Effector memory CD8-positive, alpha-beta T cell (primary cell): Measurements from ENCODE around the gene CCDC102B.

Source experiments
- ATAC-seq: fragments of 150-1000 bp; cut with Tn5 transposase; replicated peaks from 2 replicates; pipeline ENCODE4 v1.10.0; 2021; ENCODE audit warnings: mild to moderate bottlenecking, moderate library complexity
- DNase-seq, 3 experiments: peaks; one replicate each; pipeline ENCODE4 v3.0.0; 2021
- H3K27ac Mint-ChIP-seq, 2 donors: one replicate each; pipeline ENCODE4 v1.8.0; 2022; ENCODE audit warnings: mild to moderate bottlenecking in 2 of 2, mixed read lengths in 2 of 2, moderate library complexity in 2 of 2
- H3K27me3 Mint-ChIP-seq, 2 donors: one replicate each; pipeline ENCODE4 v1.8.0; 2022; ENCODE audit warnings: mixed read lengths in 2 of 2
- H3K36me3 Mint-ChIP-seq: one replicate; pipeline ENCODE4 v1.8.0; 2022; ENCODE audit warnings: mild to moderate bottlenecking, moderate library complexity, mixed read lengths; ENCODE audit not compliant: insufficient read depth
- H3K4me1 Mint-ChIP-seq, 2 donors: one replicate each; pipeline ENCODE4 v1.8.0; 2022; ENCODE audit warnings: low read depth in 2 of 2, mixed read lengths in 2 of 2
- H3K4me3 Mint-ChIP-seq, 2 donors: one replicate each; pipeline ENCODE4 v1.8.0; 2022; ENCODE audit warnings: mild to moderate bottlenecking in 2 of 2, mixed read lengths in 2 of 2, moderate library complexity in 2 of 2
- H3K9me3 Mint-ChIP-seq, 2 donors: one replicate each; pipeline ENCODE4 v1.8.0; 2022; ENCODE audit warnings: mixed read lengths in 2 of 2

CCDC102B gene

GRCh38 chr18:68887410-68887809 is 89.5 kb downstream of the CCDC102B start:
- no peaks in the 10 kb centered on the region for H3K9me3 Mint-ChIP-seq
- no peak overlapping the region for H3K27ac Mint-ChIP-seq
- no peak for ATAC-seq
- no peak overlapping the region for H3K4me3 Mint-ChIP-seq
- DNase-seq: no peak
- no peaks in the 10 kb centered on the region for H3K36me3 Mint-ChIP-seq
- H3K27me3 Mint-ChIP-seq: no peaks in the 10 kb centered on the region
- no peaks in the 10 kb centered on the region for H3K4me1 Mint-ChIP-seq

GRCh38 chr18:68893354-68893753 is 95.5 kb downstream of the CCDC102B start:
- H3K9me3 Mint-ChIP-seq: no peaks in the 10 kb centered on the region
- DNase-seq: no peak
- no peak for ATAC-seq
- no peak overlapping the region for H3K27ac Mint-ChIP-seq
- H3K27me3 Mint-ChIP-seq: no peaks in the 10 kb centered on the region
- H3K36me3 Mint-ChIP-seq: no peaks in the 10 kb centered on the region
- no peak overlapping the region for H3K4me3 Mint-ChIP-seq
- no peaks in the 10 kb centered on the region for H3K4me1 Mint-ChIP-seq

- no peaks in the 10 kb centered on the region for H3K9me3 Mint-ChIP-seq
- no peaks in the 10 kb centered on the region for H3K4me1 Mint-ChIP-seq
- no peak overlapping the region for H3K27ac Mint-ChIP-seq
- H3K36me3 Mint-ChIP-seq: no peaks in the 10 kb centered on the region
- H3K27me3 Mint-ChIP-seq: no peaks in the 10 kb centered on the region
- no peak overlapping the region for H3K4me3 Mint-ChIP-seq
- DNase-seq: no peak
- ATAC-seq: no peak
Measured at GRCh38 chr18:68897286-68897685, 99.4 kb downstream of the CCDC102B start.

- no peaks in the 10 kb centered on the region for H3K27me3 Mint-ChIP-seq
- DNase-seq (no peak), ATAC-seq (no peak)
- no peak overlapping the region for H3K4me3 Mint-ChIP-seq
- H3K36me3 Mint-ChIP-seq: peaks cover 3% of the 10 kb centered on the region
- H3K4me1 Mint-ChIP-seq: no peaks in the 10 kb centered on the region
- no peak overlapping the region for H3K27ac Mint-ChIP-seq
- peaks cover 0 to 7% of the 10 kb centered on the region in 2 donors for H3K9me3 Mint-ChIP-seq
Measured at GRCh38 chr18:68909579-68909978, 111.7 kb downstream of the CCDC102B start.

GRCh38 chr18:68915061-68915460 is 117.2 kb downstream of the CCDC102B start:
- no peak for DNase-seq
- Mint-ChIP-seq H3K27ac (no peak overlapping the region), H3K9me3 (peaks cover 0 to 7% of the 10 kb centered on the region in 2 donors), H3K4me3 (no peak overlapping the region), H3K36me3 (no peaks in the 10 kb centered on the region), H3K4me1 (no peaks in the 10 kb centered on the region), H3K27me3 (no peaks in the 10 kb centered on the region)
- no peak for ATAC-seq

GRCh38 chr18:68916734-68917133 is 118.9 kb downstream of the CCDC102B start:
- H3K36me3 Mint-ChIP-seq: no peaks in the 10 kb centered on the region
- no peaks in the 10 kb centered on the region for H3K27me3 Mint-ChIP-seq
- no peaks in the 10 kb centered on the region for H3K9me3 Mint-ChIP-seq
- DNase-seq (no peak), ATAC-seq (no peak)
- H3K4me3 Mint-ChIP-seq: no peak overlapping the region
- H3K27ac Mint-ChIP-seq: no peak overlapping the region
- no peaks in the 10 kb centered on the region for H3K4me1 Mint-ChIP-seq

- H3K36me3 Mint-ChIP-seq: no peaks in the 10 kb centered on the region
Measured at GRCh38 chr18:68918216-68918615, 120.3 kb downstream of the CCDC102B start.

GRCh38 chr18:68919900-68920299 is 122.0 kb downstream of the CCDC102B start:
- Mint-ChIP-seq H3K9me3 (no peaks in the 10 kb centered on the region), H3K27ac (no peak overlapping the region), H3K27me3 (no peaks in the 10 kb centered on the region), H3K4me3 (no peak overlapping the region), H3K4me1 (no peaks in the 10 kb centered on the region), H3K36me3 (no peaks in the 10 kb centered on the region)
- ATAC-seq (no peak), DNase-seq (no peak)

More at GRCh38 chr18:68918216-68918615, 120.3 kb downstream of the CCDC102B start:
- no peak overlapping the region for H3K4me3 Mint-ChIP-seq
- no peaks in the 10 kb centered on the region for H3K9me3 Mint-ChIP-seq
- ATAC-seq: no peak
- H3K4me1 Mint-ChIP-seq: no peaks in the 10 kb centered on the region
- no peak for DNase-seq
- H3K27me3 Mint-ChIP-seq: no peaks in the 10 kb centered on the region
- H3K27ac Mint-ChIP-seq: no peak overlapping the region

- Mint-ChIP-seq H3K36me3 (no peaks in the 10 kb centered on the region), H3K4me1 (no peaks in the 10 kb centered on the region), H3K9me3 (no peaks in the 10 kb centered on the region), H3K4me3 (no peak overlapping the region), H3K27ac (no peak overlapping the region), H3K27me3 (no peaks in the 10 kb centered on the region)
- DNase-seq: no peak
- no peak for ATAC-seq
Measured at GRCh38 chr18:68922392-68922791, 124.5 kb downstream of the CCDC102B start.

GRCh38 chr18:68925268-68925667 is 127.4 kb downstream of the CCDC102B start:
- no peaks in the 10 kb centered on the region for H3K4me1 Mint-ChIP-seq
- H3K9me3 Mint-ChIP-seq: no peaks in the 10 kb centered on the region
- no peak overlapping the region for H3K27ac Mint-ChIP-seq
- no peak for DNase-seq
- no peak overlapping the region for H3K4me3 Mint-ChIP-seq
- H3K27me3 Mint-ChIP-seq: no peaks in the 10 kb centered on the region
- ATAC-seq: no peak
- H3K36me3 Mint-ChIP-seq: no peaks in the 10 kb centered on the region

GRCh38 chr18:68928762-68929675 is 131.1 kb downstream of the CCDC102B start:
- ATAC-seq: no peak
- Mint-ChIP-seq H3K27ac (no peak overlapping the region), H3K27me3 (no peaks in the 10 kb centered on the region), H3K4me3 (no peak overlapping the region), H3K36me3 (no peaks in the 10 kb centered on the region), H3K4me1 (no peaks in the 10 kb centered on the region), H3K9me3 (no peaks in the 10 kb centered on the region)
- DNase-seq: no peak

GRCh38 chr18:68935686-68936085 is 137.8 kb downstream of the CCDC102B start:
- ATAC-seq (no peak), DNase-seq (no peak)
- H3K4me1 Mint-ChIP-seq: no peaks in the 10 kb centered on the region
- no peaks in the 10 kb centered on the region for H3K9me3 Mint-ChIP-seq
- no peak overlapping the region for H3K4me3 Mint-ChIP-seq
- no peaks in the 10 kb centered on the region for H3K36me3 Mint-ChIP-seq
- no peaks in the 10 kb centered on the region for H3K27me3 Mint-ChIP-seq
- no peak overlapping the region for H3K27ac Mint-ChIP-seq

GRCh38 chr18:68937029-68937599 is 139.2 kb downstream of the CCDC102B start:
- Mint-ChIP-seq H3K36me3 (no peaks in the 10 kb centered on the region), H3K4me3 (no peak overlapping the region), H3K9me3 (no peaks in the 10 kb centered on the region), H3K27me3 (no peaks in the 10 kb centered on the region), H3K4me1 (no peaks in the 10 kb centered on the region), H3K27ac (no peak overlapping the region)
- DNase-seq (no peak), ATAC-seq (no peak)

GRCh38 chr18:68940039-68940438 is 142.2 kb downstream of the CCDC102B start:
- ATAC-seq (no peak), DNase-seq (no peak)
- H3K4me3 Mint-ChIP-seq: no peak overlapping the region
- no peak overlapping the region for H3K27ac Mint-ChIP-seq
- no peaks in the 10 kb centered on the region for H3K4me1 Mint-ChIP-seq
- H3K9me3 Mint-ChIP-seq: no peaks in the 10 kb centered on the region
- no peaks in the 10 kb centered on the region for H3K27me3 Mint-ChIP-seq
- H3K36me3 Mint-ChIP-seq: no peaks in the 10 kb centered on the region
